GM18861 (cell line): ENCODE measurements around the gene SIL1.

Experiments used
- ATAC-seq: cut with Tn5 transposase; IDR thresholded peaks from one replicate; pipeline ENCODE4 v1.9.1; 2021; ENCODE audit not compliant: unreplicated experiment

The SIL1 gene

GRCh38 chr5:138947780-138948179 is 250.4 kb downstream of the SIL1 start:
- ATAC-seq: no peak

- ATAC-seq: no peak
Measured at GRCh38 chr5:138946831-138947560, 251.2 kb downstream of the SIL1 start.

- ATAC-seq: no peak
Measured at GRCh38 chr5:138946241-138946623, 251.9 kb downstream of the SIL1 start.

GRCh38 chr5:138945421-138946240 is 252.5 kb downstream of the SIL1 start:
- ATAC-seq: no peak

- ATAC-seq: no peak
Measured at GRCh38 chr5:138944527-138945322, 253.4 kb downstream of the SIL1 start.

GRCh38 chr5:138943599-138944173 is 254.5 kb downstream of the SIL1 start:
- no peak for ATAC-seq

DNA sequence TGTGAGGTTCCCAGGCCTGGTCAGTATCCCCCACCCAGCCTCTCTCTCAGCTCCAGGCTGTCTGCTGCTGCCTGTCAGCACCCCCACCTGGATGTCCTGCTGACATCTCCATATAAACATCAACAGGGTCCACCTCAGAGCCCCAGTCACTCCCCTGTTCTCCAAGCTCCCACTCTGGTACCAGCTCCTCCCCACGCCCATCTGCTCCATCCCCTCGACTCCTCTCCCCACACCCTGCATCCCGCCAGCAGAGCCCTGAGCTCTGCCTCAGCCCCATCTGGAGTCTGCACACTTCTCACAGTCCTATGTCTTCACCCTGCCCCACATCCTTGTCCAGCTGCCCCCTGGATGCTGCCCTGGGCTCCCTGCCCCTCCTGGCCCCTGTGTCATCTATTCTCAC is 255.3 kb downstream of the SIL1 start:
- no peak for ATAC-seq

- ATAC-seq: no peak
Measured at GRCh38 chr5:138942066-138942465, 256.1 kb downstream of the SIL1 start.

DNA sequence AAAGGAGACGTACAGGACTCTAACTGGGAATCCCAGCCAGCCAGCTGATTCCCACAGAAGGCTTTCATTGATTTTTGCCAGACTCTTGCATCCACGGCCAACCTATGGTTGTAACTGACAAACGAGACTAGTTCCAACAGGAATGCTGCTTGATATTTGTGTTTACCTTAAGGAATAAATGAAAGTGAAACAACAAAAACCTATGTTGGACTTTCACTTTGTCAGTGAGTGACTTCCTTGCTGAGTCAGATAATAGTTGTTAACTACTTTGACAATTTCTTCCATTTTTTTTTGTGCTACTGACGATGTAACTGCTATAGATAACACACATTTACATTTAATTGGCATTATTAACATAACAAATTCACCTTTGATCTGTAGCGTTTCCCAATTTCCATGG is 259.6 kb downstream of the SIL1 start:
- ATAC-seq: no peak

DNA sequence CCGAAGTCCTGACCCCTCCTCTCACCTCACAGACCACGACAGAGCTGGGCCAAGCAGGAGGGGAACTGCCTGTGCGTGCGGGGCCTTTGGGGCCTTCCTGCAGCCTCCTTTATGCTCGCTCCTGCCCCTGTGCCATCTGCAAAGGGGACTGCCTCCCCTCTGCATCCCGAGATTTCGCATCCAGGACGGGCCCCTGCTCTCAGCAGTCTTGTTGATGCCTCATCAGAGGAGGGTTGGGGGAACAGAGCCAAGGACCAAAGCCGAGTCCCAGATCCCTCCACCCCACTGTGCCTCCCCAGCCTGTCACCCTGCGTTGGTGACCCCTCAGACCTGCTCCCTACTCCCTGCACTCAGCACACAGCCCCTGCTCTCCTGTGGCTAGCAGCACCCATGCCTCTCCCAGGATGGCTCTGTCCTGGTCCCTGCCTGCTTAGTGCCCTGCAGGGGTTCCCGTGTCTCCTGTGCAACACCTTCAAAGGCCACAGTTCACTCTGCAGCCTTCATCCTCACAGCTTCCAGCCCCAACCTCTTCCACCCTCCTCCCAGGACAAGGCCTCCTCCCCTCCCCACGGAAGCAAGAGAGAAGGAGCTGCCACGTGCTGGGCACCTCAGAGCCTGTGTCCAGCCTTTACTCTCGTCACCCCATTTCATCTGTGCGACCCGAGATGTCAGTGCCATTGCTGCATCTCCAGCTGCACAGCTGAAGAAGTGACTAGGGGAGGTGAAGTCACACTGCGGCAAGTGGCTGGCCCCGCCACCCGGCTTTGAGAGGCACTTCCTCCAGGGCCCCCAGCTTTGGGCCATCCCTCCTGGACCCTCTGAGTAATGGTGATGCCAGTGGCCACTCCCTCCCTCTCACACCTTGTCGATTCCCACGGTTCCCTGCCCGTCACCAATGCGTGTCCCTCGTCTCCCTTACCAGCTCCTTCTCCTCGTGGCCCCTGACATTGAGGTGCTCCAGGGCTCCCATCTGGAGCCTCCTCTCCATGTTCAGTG is 260.5 kb downstream of the SIL1 start:
- no peak for ATAC-seq

DNA sequence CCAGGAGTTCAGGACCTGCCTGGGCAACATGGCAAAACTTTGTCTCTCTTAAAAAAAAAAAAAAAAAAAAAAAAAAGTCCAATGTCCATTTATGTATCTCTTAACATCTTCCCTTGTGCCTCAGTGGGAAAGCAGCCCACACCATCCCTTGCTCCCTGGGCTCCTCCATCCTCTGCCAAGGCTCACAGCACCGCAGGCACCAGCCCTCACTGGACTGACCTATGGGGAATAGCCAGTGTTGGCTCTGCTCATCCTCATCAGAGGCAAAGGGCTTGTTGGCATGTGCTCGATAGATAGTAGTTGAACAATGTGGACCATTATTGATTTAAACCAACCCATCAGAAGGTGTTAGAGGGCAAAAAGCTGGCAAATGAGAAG is 261.2 kb downstream of the SIL1 start:
- no peak for ATAC-seq

- ATAC-seq: no peak
Measured at GRCh38 chr5:138936225-138936967, 261.8 kb downstream of the SIL1 start.

DNA sequence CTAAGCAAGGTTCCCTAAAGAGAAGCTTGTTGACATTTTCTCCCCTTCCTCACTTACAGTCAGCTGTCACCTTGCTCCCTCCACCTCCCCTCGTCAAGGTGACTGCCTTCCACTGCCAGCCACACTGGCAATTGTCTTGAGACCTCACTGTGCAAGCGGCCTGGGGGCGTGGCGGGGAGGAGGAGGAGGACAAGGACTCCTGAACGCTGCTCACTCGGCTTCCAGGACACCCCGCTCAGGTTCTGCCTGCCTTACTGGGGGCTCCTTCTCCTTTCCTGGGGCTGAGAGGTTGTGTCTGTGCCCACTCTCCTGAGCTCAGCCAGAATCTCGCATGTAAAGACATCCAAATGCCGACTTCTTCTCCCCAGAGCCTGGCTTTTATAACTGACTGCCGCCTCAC is 262.7 kb downstream of the SIL1 start:
- no peak for ATAC-seq

- no peak for ATAC-seq
Measured at GRCh38 chr5:138934971-138935370, 263.2 kb downstream of the SIL1 start.

DNA sequence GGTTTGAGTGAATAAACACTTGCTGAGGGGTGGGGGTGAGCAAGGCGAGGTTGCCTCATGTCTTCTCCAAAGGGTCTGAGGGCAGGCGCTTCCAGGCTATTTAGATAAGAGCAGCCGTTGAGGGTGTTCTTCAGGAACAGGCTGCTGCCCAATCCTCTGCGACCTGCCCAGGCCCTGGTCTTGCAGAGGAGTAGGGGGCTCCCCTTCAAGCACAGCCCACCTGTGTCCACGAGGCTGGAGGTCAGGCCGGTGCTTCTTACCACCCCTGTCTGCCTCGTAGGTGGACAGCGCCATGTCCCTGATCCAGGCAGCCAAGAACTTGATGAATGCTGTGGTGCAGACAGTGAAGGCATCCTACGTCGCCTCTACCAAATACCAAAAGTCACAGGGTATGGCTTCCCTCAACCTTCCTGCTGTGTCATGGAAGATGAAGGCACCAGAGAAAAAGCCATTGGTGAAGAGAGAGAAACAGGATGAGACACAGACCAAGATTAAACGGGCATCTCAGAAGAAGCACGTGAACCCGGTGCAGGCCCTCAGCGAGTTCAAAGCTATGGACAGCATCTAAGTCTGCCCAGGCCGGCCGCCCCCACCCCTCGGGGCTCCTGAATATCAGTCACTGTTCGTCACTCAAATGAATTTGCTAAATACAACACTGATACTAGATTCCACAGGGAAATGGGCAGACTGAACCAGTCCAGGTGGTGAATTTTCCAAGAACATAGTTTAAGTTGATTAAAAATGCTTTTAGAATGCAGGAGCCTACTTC is 264.5 kb downstream of the SIL1 start:
- ATAC-seq: no peak

- ATAC-seq: no peak
Measured at GRCh38 chr5:138932171-138932810, 265.9 kb downstream of the SIL1 start.

- no peak for ATAC-seq
Measured at GRCh38 chr5:138930371-138931097, 267.6 kb downstream of the SIL1 start.

- no peak for ATAC-seq
Measured at GRCh38 chr5:138929571-138929955, 268.6 kb downstream of the SIL1 start.
